GM12864 (cell line): ENCODE data around the gene ANKRD42.
A peak's percentile ranks its signal among the peaks of the same experiment; 100 is the strongest.

Source experiments
- DNase-seq: peaks from one replicate; pipeline ENCODE4 v3.0.0-alpha.2; 2011; ENCODE audit warnings: low read depth
- H3K4me3 ChIP-seq: 2 replicates; pipeline ENCODE4 v1.5.1; 2011; ENCODE audit warnings: mild to moderate bottlenecking, low read depth, low read length, control low read depth
- CTCF ChIP-seq: IDR thresholded peaks from 2 replicates; pipeline ENCODE4 v1.5.1; 2011; ENCODE audit warnings: low read depth, mild to moderate bottlenecking, moderate library complexity, low read length, control low read depth, inconsistent platforms; ENCODE audit errors: missing control alignments

ANKRD42 gene

DNA sequence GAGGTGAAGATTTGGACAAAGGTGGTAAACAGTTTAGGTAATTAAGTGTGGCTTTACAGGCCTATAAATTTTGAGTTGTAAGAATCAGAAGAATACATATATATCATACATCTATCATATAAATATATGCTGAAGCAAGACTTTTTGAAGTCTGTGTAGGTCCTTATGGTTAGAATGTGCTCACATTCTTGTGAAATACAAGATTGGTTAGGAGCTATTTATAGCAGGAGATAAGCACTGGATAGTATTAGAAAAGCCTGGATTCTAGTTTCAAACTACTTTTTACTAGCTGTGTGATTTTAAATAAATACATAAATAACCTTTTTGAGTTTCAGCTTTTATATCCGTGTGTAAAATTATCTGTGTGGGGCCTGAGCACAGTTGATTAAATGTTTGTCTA lies 42.3 kb downstream of the ANKRD42 start:
- no peak for DNase-seq
- TF ChIP-seq CTCF, result no peak
- no peak overlapping the region for H3K4me3 ChIP-seq

- DNase-seq, result no peak
Observed at GRCh38 chr11:83238111-83238510, 44.6 kb downstream of the ANKRD42 start.

DNA sequence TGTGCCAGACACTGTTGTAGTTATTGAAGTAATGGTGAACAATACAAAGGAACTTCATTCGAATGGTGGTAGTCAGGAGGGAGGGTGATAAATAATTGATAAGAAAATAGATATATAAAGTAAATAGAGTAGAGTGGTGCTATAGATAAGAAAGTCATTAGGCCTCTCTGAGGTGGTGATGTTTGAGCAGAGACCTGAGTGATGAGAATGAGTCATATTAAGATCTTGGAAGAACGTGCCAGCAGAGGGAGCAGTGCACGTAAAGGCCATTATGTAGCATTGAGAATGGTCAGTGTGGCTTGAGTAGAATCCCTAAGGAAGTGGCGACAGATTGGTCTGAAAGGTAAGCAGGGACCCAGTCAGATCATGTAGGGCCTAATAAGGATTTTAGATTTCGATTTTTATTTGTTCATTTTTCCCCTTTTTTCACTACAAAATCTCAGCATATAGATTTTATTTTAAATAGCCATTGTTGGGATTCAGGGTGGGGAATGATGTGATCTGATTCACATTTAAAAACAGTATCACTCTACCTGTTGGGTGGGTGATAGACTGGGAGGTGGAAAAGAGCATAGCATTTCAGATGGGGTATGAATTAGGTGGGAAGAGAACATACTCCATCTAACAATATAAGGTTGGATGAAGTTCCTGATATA lies 47.9 kb downstream of the ANKRD42 start:
- peak; percentile 59 for TF ChIP-seq CTCF
- peak; percentile 21 for DNase-seq
- H3K4me3 ChIP-seq, result no peak overlapping the region

More at GRCh38 chr11:83238111-83238510, 44.6 kb downstream of the ANKRD42 start:
- no peak for TF ChIP-seq CTCF
- no peak overlapping the region for H3K4me3 ChIP-seq

DNA sequence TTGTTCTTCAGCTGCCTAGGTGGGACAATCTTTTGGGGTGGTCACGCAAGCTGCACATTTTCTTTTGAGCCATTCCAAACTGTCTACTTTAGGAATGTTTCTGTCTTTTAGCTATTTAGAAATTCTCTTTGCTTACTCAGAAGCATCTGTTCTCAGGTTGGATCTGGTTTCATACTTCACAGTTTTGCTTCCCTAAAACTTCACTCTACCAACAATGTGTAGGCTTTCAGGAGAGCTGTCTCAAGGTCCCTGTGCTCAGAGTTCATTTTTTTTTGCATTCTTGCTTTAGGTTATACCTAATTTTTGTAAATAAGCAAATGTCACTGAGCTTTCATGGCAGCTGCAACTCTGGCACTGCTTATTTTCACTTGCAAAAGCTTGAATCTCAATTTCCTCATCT lies 55.9 kb downstream of the ANKRD42 start:
- no peak for TF ChIP-seq CTCF
- DNase-seq, result no peak
- no peak overlapping the region for H3K4me3 ChIP-seq

- peak; percentile 19 for DNase-seq
- H3K4me3 ChIP-seq, result no peak overlapping the region
- peak; percentile 50 for TF ChIP-seq CTCF
Observed at GRCh38 chr11:83249972-83250593, 56.6 kb downstream of the ANKRD42 start.

- no peak for TF ChIP-seq CTCF
- no peak overlapping the region for H3K4me3 ChIP-seq
- DNase-seq, result no peak
Observed at GRCh38 chr11:83252266-83252665, 58.8 kb downstream of the ANKRD42 start.

DNA sequence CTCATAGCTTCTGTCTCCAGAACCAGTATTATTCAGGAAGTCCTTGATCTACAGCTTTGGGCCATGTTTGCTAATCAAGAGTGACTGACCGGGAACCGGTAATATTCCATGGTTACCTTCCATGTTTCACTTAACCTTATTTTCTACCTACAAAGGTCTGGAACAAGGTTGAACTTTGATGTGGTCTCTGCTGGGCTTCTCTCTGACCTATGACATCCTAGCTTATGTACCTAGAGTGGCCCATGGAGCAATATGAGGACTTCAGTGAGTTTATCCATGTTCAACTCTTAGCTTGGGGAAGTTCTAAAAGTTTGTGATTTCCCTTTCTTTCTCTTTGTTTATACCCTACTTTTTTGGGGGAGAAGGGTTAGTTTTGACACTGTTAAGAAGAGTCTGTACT lies 59.4 kb downstream of the ANKRD42 start:
- no peak for TF ChIP-seq CTCF
- no peak for DNase-seq
- no peak overlapping the region for H3K4me3 ChIP-seq
